HG03280 (cell line): ENCODE data around the gene COL4A2.

Source experiments
- ATAC-seq: cut with Tn5 transposase; IDR thresholded peaks from one replicate; pipeline ENCODE4 v1.9.1; 2021; ENCODE audit warnings: mild to moderate bottlenecking, moderate library complexity; ENCODE audit not compliant: unreplicated experiment

The COL4A2 gene

GRCh38 chr13:110289174-110289573, 17.9 kb upstream of the COL4A2 start:
- ATAC-seq, result no peak

GRCh38 chr13:110289661-110290060, 17.4 kb upstream of the COL4A2 start:
- ATAC-seq, result no peak

- ATAC-seq, result no peak
These were observed 16.9 kb upstream of the COL4A2 start for GRCh38 chr13:110290153-110290552.

GRCh38 chr13:110290826-110291225, 16.3 kb upstream of the COL4A2 start:
- ATAC-seq, result no peak

GRCh38 chr13:110291286-110291685, 15.8 kb upstream of the COL4A2 start:
- ATAC-seq, result no peak

- no peak for ATAC-seq
These were observed 14.0 kb upstream of the COL4A2 start for GRCh38 chr13:110293037-110293436.

GRCh38 chr13:110293649-110294048, 13.4 kb upstream of the COL4A2 start:
- no peak for ATAC-seq

- ATAC-seq, result no peak
These were observed 12.9 kb upstream of the COL4A2 start for GRCh38 chr13:110294146-110294545.

- no peak for ATAC-seq
These were observed 12.5 kb upstream of the COL4A2 start for GRCh38 chr13:110294622-110295021.

- no peak for ATAC-seq
These were observed 10.1 kb upstream of the COL4A2 start for GRCh38 chr13:110297011-110297410.

- ATAC-seq, result no peak
These were observed 9.1 kb upstream of the COL4A2 start for GRCh38 chr13:110297766-110298504.

GRCh38 chr13:110298505-110299282, 8.4 kb upstream of the COL4A2 start:
- ATAC-seq, result no peak

GRCh38 chr13:110299283-110299840, 7.7 kb upstream of the COL4A2 start:
- ATAC-seq, result no peak

GRCh38 chr13:110300090-110300815, 6.8 kb upstream of the COL4A2 start:
- ATAC-seq, result no peak

- no peak for ATAC-seq
These were observed 6.0 kb upstream of the COL4A2 start for GRCh38 chr13:110301083-110301482.

GRCh38 chr13:110301606-110302553, 5.2 kb upstream of the COL4A2 start:
- ATAC-seq, result no peak

GRCh38 chr13:110302997-110303396, 4.1 kb upstream of the COL4A2 start:
- no peak for ATAC-seq

GRCh38 chr13:110303644-110304043, 3.4 kb upstream of the COL4A2 start:
- ATAC-seq, result no peak

GRCh38 chr13:110304256-110304655, 2.8 kb upstream of the COL4A2 start:
- no peak for ATAC-seq

- ATAC-seq, result no peak
These were observed 2.1 kb upstream of the COL4A2 start for GRCh38 chr13:110305001-110305400.
